ENCODE measurements around the gene MAP1S. TPM values are rescaled to one million over a fixed set of nuclear protein-coding genes. Genes with fewer than 3 reads are reported as not detected.

Gene MAP1S
- total and polyA plus RNA-seq, 2 of the 13 experiments (the other 11 are each of a cell fraction or from before 2014, with no cell fraction given): 3.8 to 7.3 TPM

DNA sequence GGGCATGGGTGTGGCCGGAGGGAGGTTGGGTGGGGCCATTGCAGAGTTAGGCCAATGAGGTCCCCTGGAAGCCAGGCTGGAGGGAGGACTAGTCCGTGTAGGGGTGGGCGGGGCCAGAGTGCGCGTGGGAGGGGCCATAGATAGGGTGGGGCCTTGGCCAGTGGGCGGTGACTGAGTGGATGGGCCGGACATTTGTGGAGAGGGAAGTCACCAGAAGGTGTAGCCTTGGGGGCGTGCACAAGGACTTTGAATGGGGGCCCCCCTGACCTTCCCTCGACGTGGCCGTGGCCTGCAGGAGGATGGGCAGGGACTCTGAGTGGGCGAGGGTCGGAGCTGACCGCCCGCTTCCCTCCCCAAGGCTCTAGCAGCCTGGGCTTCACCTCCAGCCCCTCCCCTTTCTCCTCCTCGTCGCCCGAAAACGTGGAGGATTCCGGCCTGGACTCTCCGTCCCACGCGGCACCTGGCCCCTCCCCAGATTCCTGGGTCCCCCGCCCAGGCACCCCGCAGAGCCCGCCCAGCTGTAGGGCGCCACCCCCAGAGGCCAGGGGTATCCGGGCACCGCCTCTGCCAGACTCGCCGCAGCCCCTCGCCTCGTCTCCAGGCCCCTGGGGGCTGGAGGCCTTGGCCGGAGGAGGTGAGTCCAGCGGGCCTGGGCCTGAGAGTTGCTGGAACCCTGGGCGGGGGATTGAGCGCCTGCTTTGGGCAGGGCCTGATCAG, 59.1 kb downstream of the MAP1S start:
- intact Hi-C loops (cut with micrococcal nuclease; ENCODE audit: unreplicated experiment) (no loop called here), in situ Hi-C loops (cut with HindIII; ENCODE audit: extremely low pct_ligation_motif_present, low pct_unique_long_range_greater_than_20kb) (no loop called here)
- peak; percentile 68 for ATAC-seq
- no peak overlapping the region for H3K9ac ChIP-seq (ENCODE audit: insufficient read depth, low read depth, low read length)
- H3K27me3 ChIP-seq (ENCODE audit: control insufficient read depth in 1 of 2, insufficient read depth in 2 of 2, low read length in 2 of 2): no peaks in the 10 kb centered on the region
- POLR2A ChIA-PET: interaction anchor here (1.2 kb wide), 1 partner anchor 17 kb away, joined by 3 read pairs; the partner anchor contains the start of gene B3GNT3
- peak overlapping the region; percentile 42 for H3K4me2 ChIP-seq (ENCODE audit: low read depth, low read length)
- no peak overlapping the region for H2AFZ ChIP-seq (ENCODE audit: low read length)
- no peaks in the 10 kb centered on the region for H3K9me3 ChIP-seq (ENCODE audit: low read length)
- peaks cover 8% of the 10 kb centered on the region; the same call in 1 of the 2 replicates for H3K4me1 ChIP-seq (ENCODE audit: insufficient read depth, low read length)
- whole genome bisulfite sequencing (ENCODE audit: low lambda C conversion rate): 55% methylated on average over 21 of the region's 37 CpGs
- no peak for FAIRE-seq
- no peaks in the 10 kb centered on the region for H4K20me1 ChIP-seq (ENCODE audit: insufficient read depth, low read length)
- no peak overlapping the region for H3K27ac ChIP-seq (ENCODE audit: extremely low read length, insufficient read depth, low read length)
- peak overlapping the region in 2 of 3 experiments; percentile 38 to 43; a peak in 4 of 6 replicates for H3K4me3 ChIP-seq (replicated peaks in 1 of 3; ENCODE audit: insufficient read depth in 1 of 3, low read depth in 2 of 3, low read length in 3 of 3)
- H3K36me3 ChIP-seq (replicated peaks in 1 of 2; ENCODE audit: control insufficient read depth in 1 of 2, insufficient read depth in 2 of 2, low read length in 2 of 2): no peaks in the 10 kb centered on the region
- peak; percentile 40 for DNase-seq (ENCODE audit: low spot score)
- CTCF ChIA-PET (ENCODE audit: low intra/inter-chr PET ratio, low total read pairs): no interaction called here
- H3K79me2 ChIP-seq (ENCODE audit: insufficient read depth, low read length): no peaks in the 10 kb centered on the region
- no TSS peak for BruUV-seq (replicated peaks)
- TF ChIP-seq ZNF670 (CRISPR knock-in tag; IDR thresholded peaks at IDR 0.05; ENCODE audit: borderline replicate concordance): no peak
- TF ChIP-seq MLX (CRISPR knock-in tag; IDR thresholded peaks at IDR 0.05): no peak
- TF ChIP-seq, protein P1, sequence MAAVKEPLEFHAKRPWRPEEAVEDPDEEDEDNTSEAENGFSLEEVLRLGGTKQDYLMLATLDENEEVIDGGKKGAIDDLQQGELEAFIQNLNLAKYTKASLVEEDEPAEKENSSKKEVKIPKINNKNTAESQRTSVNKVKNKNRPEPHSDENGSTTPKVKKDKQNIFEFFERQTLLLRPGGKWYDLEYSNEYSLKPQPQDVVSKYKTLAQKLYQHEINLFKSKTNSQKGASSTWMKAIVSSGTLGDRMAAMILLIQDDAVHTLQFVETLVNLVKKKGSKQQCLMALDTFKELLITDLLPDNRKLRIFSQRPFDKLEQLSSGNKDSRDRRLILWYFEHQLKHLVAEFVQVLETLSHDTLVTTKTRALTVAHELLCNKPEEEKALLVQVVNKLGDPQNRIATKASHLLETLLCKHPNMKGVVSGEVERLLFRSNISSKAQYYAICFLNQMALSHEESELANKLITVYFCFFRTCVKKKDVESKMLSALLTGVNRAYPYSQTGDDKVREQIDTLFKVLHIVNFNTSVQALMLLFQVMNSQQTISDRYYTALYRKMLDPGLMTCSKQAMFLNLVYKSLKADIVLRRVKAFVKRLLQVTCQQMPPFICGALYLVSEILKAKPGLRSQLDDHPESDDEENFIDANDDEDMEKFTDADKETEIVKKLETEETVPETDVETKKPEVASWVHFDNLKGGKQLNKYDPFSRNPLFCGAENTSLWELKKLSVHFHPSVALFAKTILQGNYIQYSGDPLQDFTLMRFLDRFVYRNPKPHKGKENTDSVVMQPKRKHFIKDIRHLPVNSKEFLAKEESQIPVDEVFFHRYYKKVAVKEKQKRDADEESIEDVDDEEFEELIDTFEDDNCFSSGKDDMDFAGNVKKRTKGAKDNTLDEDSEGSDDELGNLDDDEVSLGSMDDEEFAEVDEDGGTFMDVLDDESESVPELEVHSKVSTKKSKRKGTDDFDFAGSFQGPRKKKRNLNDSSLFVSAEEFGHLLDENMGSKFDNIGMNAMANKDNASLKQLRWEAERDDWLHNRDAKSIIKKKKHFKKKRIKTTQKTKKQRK (IDR thresholded peaks at IDR 0.05; ENCODE audit: low read length): no peak
- TF ChIP-seq SP1 (IDR thresholded peaks at IDR 0.05): no peak
- TF ChIP-seq SP1 (CRISPR knock-in tag; IDR thresholded peaks at IDR 0.05): 0 out of 2 replicates have a peak, but pooled peaks have one; percentile 17
- no peak for TF ChIP-seq ZHX2 (IDR thresholded peaks at IDR 0.05; ENCODE audit: low read depth)
- no peak for TF ChIP-seq ZHX2 (CRISPR knock-in tag; IDR thresholded peaks at IDR 0.05; ENCODE audit: borderline replicate concordance)
- TF ChIP-seq ZNF703 (CRISPR knock-in tag; IDR thresholded peaks at IDR 0.05; ENCODE audit: borderline replicate concordance): 0 out of 2 replicates have a peak, but pooled peaks have one; percentile 34
- TF ChIP-seq, protein P2, sequence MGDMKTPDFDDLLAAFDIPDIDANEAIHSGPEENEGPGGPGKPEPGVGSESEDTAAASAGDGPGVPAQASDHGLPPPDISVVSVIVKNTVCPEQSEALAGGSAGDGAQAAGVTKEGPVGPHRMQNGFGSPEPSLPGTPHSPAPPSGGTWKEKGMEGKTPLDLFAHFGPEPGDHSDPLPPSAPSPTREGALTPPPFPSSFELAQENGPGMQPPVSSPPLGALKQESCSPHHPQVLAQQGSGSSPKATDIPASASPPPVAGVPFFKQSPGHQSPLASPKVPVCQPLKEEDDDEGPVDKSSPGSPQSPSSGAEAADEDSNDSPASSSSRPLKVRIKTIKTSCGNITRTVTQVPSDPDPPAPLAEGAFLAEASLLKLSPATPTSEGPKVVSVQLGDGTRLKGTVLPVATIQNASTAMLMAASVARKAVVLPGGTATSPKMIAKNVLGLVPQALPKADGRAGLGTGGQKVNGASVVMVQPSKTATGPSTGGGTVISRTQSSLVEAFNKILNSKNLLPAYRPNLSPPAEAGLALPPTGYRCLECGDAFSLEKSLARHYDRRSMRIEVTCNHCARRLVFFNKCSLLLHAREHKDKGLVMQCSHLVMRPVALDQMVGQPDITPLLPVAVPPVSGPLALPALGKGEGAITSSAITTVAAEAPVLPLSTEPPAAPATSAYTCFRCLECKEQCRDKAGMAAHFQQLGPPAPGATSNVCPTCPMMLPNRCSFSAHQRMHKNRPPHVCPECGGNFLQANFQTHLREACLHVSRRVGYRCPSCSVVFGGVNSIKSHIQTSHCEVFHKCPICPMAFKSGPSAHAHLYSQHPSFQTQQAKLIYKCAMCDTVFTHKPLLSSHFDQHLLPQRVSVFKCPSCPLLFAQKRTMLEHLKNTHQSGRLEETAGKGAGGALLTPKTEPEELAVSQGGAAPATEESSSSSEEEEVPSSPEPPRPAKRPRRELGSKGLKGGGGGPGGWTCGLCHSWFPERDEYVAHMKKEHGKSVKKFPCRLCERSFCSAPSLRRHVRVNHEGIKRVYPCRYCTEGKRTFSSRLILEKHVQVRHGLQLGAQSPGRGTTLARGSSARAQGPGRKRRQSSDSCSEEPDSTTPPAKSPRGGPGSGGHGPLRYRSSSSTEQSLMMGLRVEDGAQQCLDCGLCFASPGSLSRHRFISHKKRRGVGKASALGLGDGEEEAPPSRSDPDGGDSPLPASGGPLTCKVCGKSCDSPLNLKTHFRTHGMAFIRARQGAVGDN (CRISPR knock-in tag; IDR thresholded peaks at IDR 0.05): peak; percentile 49; the same call in 1 of the 2 replicates
